ENCODE results near the gene SNRPB2.

DNA sequence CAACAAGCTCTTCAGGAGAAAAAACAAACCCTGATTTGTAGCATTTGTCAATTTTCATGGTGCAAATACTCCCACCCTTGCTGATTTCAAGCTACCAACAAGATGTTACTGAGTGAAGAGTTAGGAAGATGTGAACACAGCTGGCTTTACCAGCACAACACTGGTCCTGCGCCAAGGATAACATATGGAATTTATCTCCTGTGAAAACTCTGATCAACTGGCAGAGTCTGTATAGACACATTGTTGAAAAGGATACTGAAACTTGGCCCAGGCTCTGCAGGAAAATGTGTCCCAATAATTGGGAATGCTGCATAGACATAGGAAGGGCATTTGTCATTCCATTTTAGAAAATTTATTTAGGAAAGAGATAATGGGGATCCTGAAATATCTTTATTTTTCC is 47.3 kb downstream of the SNRPB2 start:
- TF ChIP-seq, protein P1, sequence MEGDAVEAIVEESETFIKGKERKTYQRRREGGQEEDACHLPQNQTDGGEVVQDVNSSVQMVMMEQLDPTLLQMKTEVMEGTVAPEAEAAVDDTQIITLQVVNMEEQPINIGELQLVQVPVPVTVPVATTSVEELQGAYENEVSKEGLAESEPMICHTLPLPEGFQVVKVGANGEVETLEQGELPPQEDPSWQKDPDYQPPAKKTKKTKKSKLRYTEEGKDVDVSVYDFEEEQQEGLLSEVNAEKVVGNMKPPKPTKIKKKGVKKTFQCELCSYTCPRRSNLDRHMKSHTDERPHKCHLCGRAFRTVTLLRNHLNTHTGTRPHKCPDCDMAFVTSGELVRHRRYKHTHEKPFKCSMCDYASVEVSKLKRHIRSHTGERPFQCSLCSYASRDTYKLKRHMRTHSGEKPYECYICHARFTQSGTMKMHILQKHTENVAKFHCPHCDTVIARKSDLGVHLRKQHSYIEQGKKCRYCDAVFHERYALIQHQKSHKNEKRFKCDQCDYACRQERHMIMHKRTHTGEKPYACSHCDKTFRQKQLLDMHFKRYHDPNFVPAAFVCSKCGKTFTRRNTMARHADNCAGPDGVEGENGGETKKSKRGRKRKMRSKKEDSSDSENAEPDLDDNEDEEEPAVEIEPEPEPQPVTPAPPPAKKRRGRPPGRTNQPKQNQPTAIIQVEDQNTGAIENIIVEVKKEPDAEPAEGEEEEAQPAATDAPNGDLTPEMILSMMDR (conservative IDR thresholded peaks at IDR 0.05; ENCODE audit: low read length) = no peak
- no peak for TF ChIP-seq EZH2phosphoT487 (IDR thresholded peaks at IDR 0.05; ENCODE audit: borderline replicate concordance, low read depth, low read length)

All from OCI-LY7 (cell line).